Measurements from ENCODE around the gene ODC1. TPM values are rescaled to one million over a fixed set of nuclear protein-coding genes. Genes with fewer than 3 reads are reported as not detected.

Gene ODC1
- polyA plus RNA-seq, 1 donor (not counting 4 experiments of a cell fraction or from before 2014, with no cell fraction given), result 637 TPM

GRCh38 chr2:10434886-10435819 is 13.0 kb downstream of the ODC1 start:
- no peak overlapping the region for H3K4me2 ChIP-seq (ENCODE audit: control insufficient read depth, extremely low read depth, insufficient read depth, low read depth, low read length)
- dilution Hi-C loops (cut with MboI; ENCODE audit: extremely low pct_ligation_motif_present, low sequenced_read_pairs), result no loop called here
- H3K79me2 ChIP-seq (ENCODE audit: control insufficient read depth, insufficient read depth, low read length), result no peaks in the 10 kb centered on the region
- H3K36me3 ChIP-seq (ENCODE audit: control insufficient read depth in 2 of 2, extremely low read depth in 1 of 2, insufficient read depth in 2 of 2, low read length in 2 of 2), result peaks cover 3 to 13% of the 10 kb centered on the region in 2 experiments
- H3K27ac ChIP-seq (ENCODE audit: control insufficient read depth, insufficient read depth, low read length), result no peak overlapping the region
- no peaks in the 10 kb centered on the region for H4K20me1 ChIP-seq (ENCODE audit: control insufficient read depth, extremely low read depth, insufficient read depth, low read length)
- TF ChIP-seq CTCF (optimal IDR thresholded peaks at IDR 0.05 in 1 of 3, IDR thresholded peaks at IDR 0.05 in 1 of 3, conservative IDR thresholded peaks at IDR 0.05 in 1 of 3; ENCODE audit: extremely low read depth in 1 of 3, insufficient read depth in 2 of 3, low read length in 3 of 3) (peak; percentile 90 to 99 (median 97)), EZH2 (IDR thresholded peaks at IDR 0.05; ENCODE audit: low read length) (no peak)
- DNase-seq (ENCODE audit: low read depth, low spot score) (no peak), FAIRE-seq (peak; percentile 44)
- no peaks in the 10 kb centered on the region for H3K9me3 ChIP-seq (ENCODE audit: control insufficient read depth, low read depth, low read length)
- no peak overlapping the region for H2AFZ ChIP-seq (ENCODE audit: control insufficient read depth, low read length)
- H3K4me3 ChIP-seq (ENCODE audit: control insufficient read depth in 2 of 3, extremely low read depth in 1 of 3, insufficient read depth in 2 of 3, low read depth in 1 of 3, low read length in 3 of 3), result no peak overlapping the region
- H3K4me1 ChIP-seq (ENCODE audit: control insufficient read depth, extremely low read depth, insufficient read depth, low read length), result no peaks in the 10 kb centered on the region
- no peaks in the 10 kb centered on the region for H3K27me3 ChIP-seq (ENCODE audit: control insufficient read depth, extremely low read depth, insufficient read depth, low read length)
- no peaks in the 10 kb centered on the region for H3K9me1 ChIP-seq (ENCODE audit: control insufficient read depth, extremely low read depth, insufficient read depth, low read length)
- no peak overlapping the region for H3K9ac ChIP-seq (ENCODE audit: control insufficient read depth, extremely low read depth, insufficient read depth, low read length)

- Histone ChIP-seq H3K4me3 (ENCODE audit: control insufficient read depth in 2 of 3, extremely low read depth in 1 of 3, insufficient read depth in 2 of 3, low read depth in 1 of 3, low read length in 3 of 3) (no peak overlapping the region), H2AFZ (ENCODE audit: control insufficient read depth, low read length) (no peak overlapping the region), H3K27me3 (ENCODE audit: control insufficient read depth, extremely low read depth, insufficient read depth, low read length) (no peaks in the 10 kb centered on the region), H3K79me2 (ENCODE audit: control insufficient read depth, insufficient read depth, low read length) (no peaks in the 10 kb centered on the region), H3K36me3 (ENCODE audit: control insufficient read depth in 2 of 2, extremely low read depth in 1 of 2, insufficient read depth in 2 of 2, low read length in 2 of 2) (peaks cover 0 to 4% of the 10 kb centered on the region in 2 experiments), H4K20me1 (ENCODE audit: control insufficient read depth, extremely low read depth, insufficient read depth, low read length) (no peaks in the 10 kb centered on the region), H3K9me1 (ENCODE audit: control insufficient read depth, extremely low read depth, insufficient read depth, low read length) (no peaks in the 10 kb centered on the region), H3K9ac (ENCODE audit: control insufficient read depth, extremely low read depth, insufficient read depth, low read length) (no peak overlapping the region), H3K9me3 (ENCODE audit: control insufficient read depth, low read depth, low read length) (no peaks in the 10 kb centered on the region), H3K4me2 (ENCODE audit: control insufficient read depth, extremely low read depth, insufficient read depth, low read depth, low read length) (no peak overlapping the region), H3K4me1 (ENCODE audit: control insufficient read depth, extremely low read depth, insufficient read depth, low read length) (no peaks in the 10 kb centered on the region), H3K27ac (ENCODE audit: control insufficient read depth, insufficient read depth, low read length) (no peak overlapping the region)
- DNase-seq (ENCODE audit: low read depth, low spot score), result no peak
- no peak for TF ChIP-seq CTCF (optimal IDR thresholded peaks at IDR 0.05 in 1 of 3, IDR thresholded peaks at IDR 0.05 in 1 of 3, conservative IDR thresholded peaks at IDR 0.05 in 1 of 3; ENCODE audit: extremely low read depth in 1 of 3, insufficient read depth in 2 of 3, low read length in 3 of 3)
- TF ChIP-seq EZH2 (IDR thresholded peaks at IDR 0.05; ENCODE audit: low read length), result no peak
- no peak for FAIRE-seq
- dilution Hi-C loops (cut with MboI; ENCODE audit: extremely low pct_ligation_motif_present, low sequenced_read_pairs), result no loop called here
Measured at GRCh38 chr2:10433947-10434885, 13.9 kb downstream of the ODC1 start.
